ENCODE data around the gene PHACTR1. TPM values are rescaled to one million over a fixed set of nuclear protein-coding genes. Genes with fewer than 3 reads are reported as not detected.

Gene PHACTR1
- total RNA-seq (2014; rRNA removed; shearing (Covaris generic)): 0.23 and 0.61 TPM in 2 replicates

DNA sequence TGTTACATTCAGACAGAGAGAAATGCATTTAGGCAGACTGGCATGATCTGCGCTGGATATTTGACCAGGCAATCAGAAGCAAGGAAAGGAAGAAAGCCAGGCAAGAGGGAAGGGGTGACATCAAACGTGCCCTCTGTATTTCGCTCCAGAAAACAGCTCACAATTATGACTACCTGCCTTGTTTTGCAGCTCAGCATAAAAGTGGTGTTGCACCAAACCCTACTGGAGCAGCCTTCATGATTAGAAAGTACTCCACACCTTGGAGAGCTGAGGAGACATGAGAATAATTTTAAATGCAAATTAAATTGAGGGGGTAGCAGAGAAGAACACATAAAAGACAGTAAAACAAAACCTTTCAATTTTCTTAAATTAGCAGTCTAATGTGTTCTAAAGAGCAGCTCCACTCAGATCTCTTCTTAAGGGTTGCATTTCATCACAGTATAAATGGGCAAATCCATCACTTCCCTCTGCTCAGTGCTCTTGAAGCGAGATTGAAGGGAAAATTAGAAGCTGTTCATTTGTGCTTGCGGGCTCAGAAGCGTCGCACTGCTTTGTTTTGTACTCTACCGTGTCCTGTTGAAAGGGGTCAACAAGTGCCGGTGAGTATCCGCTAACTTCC lies at the start of gene PHACTR1:
TSS of gene PHACTR1 (plus strand) at position 470 of the 619 bp plus-strand sequence.

DNA sequence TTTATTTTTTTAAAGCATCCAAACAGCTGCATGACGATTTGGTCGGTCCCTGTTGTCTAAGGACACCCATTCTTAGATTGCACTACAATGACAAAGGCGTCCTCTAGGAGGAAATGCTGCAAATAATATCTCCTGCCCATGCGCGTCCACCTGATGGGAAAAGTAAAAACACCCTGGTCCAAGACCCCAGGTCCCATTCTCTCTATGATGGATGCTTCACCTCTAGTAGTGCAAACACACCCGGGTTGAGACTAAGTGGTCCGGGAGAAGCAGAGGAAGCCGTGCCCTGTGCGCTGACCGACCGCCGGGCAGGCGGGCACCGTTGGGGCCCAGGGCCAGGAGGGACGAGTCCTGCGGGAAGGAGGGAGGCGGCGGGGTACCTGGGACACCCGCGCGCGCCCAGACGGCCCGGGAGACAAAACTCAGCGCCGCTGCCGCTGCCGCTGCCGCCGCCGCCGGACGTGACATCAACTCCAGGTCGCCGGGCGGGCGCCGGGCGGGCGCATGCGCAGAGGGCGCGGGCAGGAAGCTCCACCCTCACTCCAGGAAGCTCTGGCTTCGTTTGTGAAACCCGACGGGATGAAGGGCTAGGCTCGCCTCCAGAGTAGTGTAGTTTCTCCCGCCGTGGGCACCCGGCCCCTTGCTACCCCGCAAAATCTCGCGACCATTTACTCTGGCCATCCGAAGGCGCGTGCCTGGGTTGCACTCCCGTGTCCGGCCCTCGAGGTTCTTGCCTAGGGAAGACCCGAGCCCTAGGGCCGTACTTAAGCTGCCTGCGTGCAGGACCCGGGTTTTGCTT lies 611.7 kb downstream of the PHACTR1 start, which contains the start of gene TBC1D7:
TSS of gene TBC1D7 (minus strand) at position 462 of the 799 bp plus-strand sequence. CDS start 1,639 bp downstream, outside the sequence.

Small RNA genes within 50 kb of the gene (small RNA-seq; reads per million reads assigned to genes)
- gene RNU1-11P: 2.3 reads per million, percentile 75 among the genes with 10 or more reads in this experiment
